Activated B cell treated with CpG ODN at 0.5 μM for 24 hours (primary cell): ENCODE measurements around the gene THBS2. TPM values are rescaled to one million over a fixed set of nuclear protein-coding genes. Genes with fewer than 3 reads are reported as not detected.

Source experiments
- ATAC-seq: fragments of 200-7000 bp; cut with Tn5 transposase; one replicate; pipeline ENCODE4 v1.10.0; 2021; ENCODE audit warnings: low read depth, mild to moderate bottlenecking, moderate library complexity
- CTCF ChIA-PET: fragments of 350-600 bp; sonication (Branson Sonifier 250); formaldehyde crosslinking; loops from one replicate; lab custom pipeline; 2021; ENCODE audit warnings: antibody characterized with exemption; lab: Charles Lee
- POLR2A ChIA-PET: fragments of 350-600 bp; sonication (Branson Sonifier 250); formaldehyde crosslinking; loops from one replicate; lab custom pipeline; 2021; ENCODE audit warnings: antibody characterized with exemption; lab: Charles Lee
- DNase-seq: peaks from one replicate; pipeline ENCODE4 v3.0.0; 2022
- H3K27ac Mint-ChIP-seq: one replicate; pipeline ENCODE4 v1.8.0; 2020; ENCODE audit warnings: mixed read lengths
- H3K27me3 Mint-ChIP-seq: one replicate; pipeline ENCODE4 v1.8.0; 2021; ENCODE audit warnings: mixed read lengths
- H3K36me3 Mint-ChIP-seq: one replicate; pipeline ENCODE4 v1.8.0; 2021; ENCODE audit warnings: low read depth, mixed read lengths
- H3K4me1 Mint-ChIP-seq: one replicate; pipeline ENCODE4 v1.8.0; 2021; ENCODE audit warnings: mixed read lengths
- H3K4me3 Mint-ChIP-seq: one replicate; pipeline ENCODE4 v1.8.0; 2020; ENCODE audit warnings: mild to moderate bottlenecking, mixed read lengths
- H3K9me3 Mint-ChIP-seq: one replicate; pipeline ENCODE4 v1.8.0; 2020; ENCODE audit warnings: mixed read lengths
- CTCF ChIP-seq: fragments of 200-600 bp; IDR thresholded peaks from one replicate; pipeline ENCODE4 v1.8.0; 2022; ENCODE audit warnings: antibody characterized with exemption, mild to moderate bottlenecking
- intact Hi-C: fragments of 100-400 bp; cut with micrococcal nuclease; formaldehyde crosslinking; loops from one replicate; pipeline ENCODE4 v1.15.1; 2024
- total RNA-seq: library from RNA; stranded (reverse); gene quantifications from 2 replicates; pipeline ENCODE4 v1.2.3, GENCODE V29; 2022

THBS2 gene
- total RNA-seq, 1 donor from 2014 or later, result not detected

GRCh38 chr6:169233832-169234231 is 19.8 kb downstream of the THBS2 start:
- CTCF ChIA-PET, result no interaction called here
- no peak for DNase-seq
- Mint-ChIP-seq H3K9me3 (peaks cover 14% of the 10 kb centered on the region), H3K4me3 (no peak overlapping the region), H3K27ac (no peak overlapping the region), H3K4me1 (no peaks in the 10 kb centered on the region), H3K36me3 (no peaks in the 10 kb centered on the region), H3K27me3 (no peaks in the 10 kb centered on the region)
- intact Hi-C loops, result no loop called here
- no peak for TF ChIP-seq CTCF
- ATAC-seq, result no peak
- POLR2A ChIA-PET, result no interaction called here

GRCh38 chr6:169233181-169233580 is 20.5 kb downstream of the THBS2 start:
- ChIA-PET CTCF (no interaction called here), POLR2A (no interaction called here)
- intact Hi-C loops, result no loop called here
- no peak for TF ChIP-seq CTCF
- ATAC-seq (no peak), DNase-seq (no peak)
- Mint-ChIP-seq H3K4me1 (no peaks in the 10 kb centered on the region), H3K27ac (no peak overlapping the region), H3K27me3 (no peaks in the 10 kb centered on the region), H3K4me3 (no peak overlapping the region), H3K36me3 (no peaks in the 10 kb centered on the region), H3K9me3 (peaks cover 14% of the 10 kb centered on the region)

DNA sequence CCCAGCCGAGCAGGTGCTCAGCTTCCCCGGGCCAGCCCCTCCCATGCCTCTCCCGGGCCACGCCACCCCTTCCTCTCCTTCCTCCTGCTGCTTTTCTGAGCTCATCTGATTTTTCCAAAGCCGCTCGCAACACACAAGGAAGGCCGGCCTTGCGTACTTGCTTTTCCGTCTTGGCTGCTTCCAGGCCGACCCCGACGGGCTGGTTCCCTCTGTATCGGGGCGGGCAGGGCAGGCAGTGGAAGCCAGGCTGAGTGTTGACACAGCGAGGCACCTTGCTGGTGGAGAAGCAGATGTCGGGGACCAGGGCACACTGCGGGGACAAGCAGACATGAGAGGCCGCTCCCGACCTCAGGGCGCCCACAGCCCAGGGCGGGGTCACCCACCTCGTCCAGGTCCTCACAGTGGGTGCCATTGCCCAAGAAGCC is 21.1 kb downstream of the THBS2 start:
- ATAC-seq (no peak), DNase-seq (no peak)
- H3K27ac Mint-ChIP-seq, result no peak overlapping the region
- intact Hi-C loops, result no loop called here
- H3K27me3 Mint-ChIP-seq, result no peaks in the 10 kb centered on the region
- no peak overlapping the region for H3K4me3 Mint-ChIP-seq
- TF ChIP-seq CTCF, result no peak
- H3K9me3 Mint-ChIP-seq, result peaks cover 14% of the 10 kb centered on the region
- ChIA-PET CTCF (no interaction called here), POLR2A (no interaction called here)
- H3K4me1 Mint-ChIP-seq, result no peaks in the 10 kb centered on the region
- no peaks in the 10 kb centered on the region for H3K36me3 Mint-ChIP-seq

GRCh38 chr6:169231790-169232506 is 21.7 kb downstream of the THBS2 start:
- H3K9me3 Mint-ChIP-seq, result peaks cover 14% of the 10 kb centered on the region
- H3K4me3 Mint-ChIP-seq, result no peak overlapping the region
- ATAC-seq (no peak), DNase-seq (no peak)
- H3K36me3 Mint-ChIP-seq, result no peaks in the 10 kb centered on the region
- no peaks in the 10 kb centered on the region for H3K27me3 Mint-ChIP-seq
- no peak overlapping the region for H3K27ac Mint-ChIP-seq
- ChIA-PET CTCF (no interaction called here), POLR2A (no interaction called here)
- no peak for TF ChIP-seq CTCF
- intact Hi-C loops, result no loop called here
- no peaks in the 10 kb centered on the region for H3K4me1 Mint-ChIP-seq

GRCh38 chr6:169230946-169231789 is 22.5 kb downstream of the THBS2 start:
- ChIA-PET CTCF (no interaction called here), POLR2A (no interaction called here)
- Mint-ChIP-seq H3K4me1 (no peaks in the 10 kb centered on the region), H3K36me3 (no peaks in the 10 kb centered on the region), H3K9me3 (peaks cover 17% of the 10 kb centered on the region), H3K27me3 (peaks cover 4% of the 10 kb centered on the region), H3K27ac (no peak overlapping the region), H3K4me3 (no peak overlapping the region)
- TF ChIP-seq CTCF, result no peak
- DNase-seq, result no peak
- no peak for ATAC-seq
- intact Hi-C loops, result no loop called here
